Lung (tissue), 12 donors: ENCODE data around the gene ARHGEF4. TPM values are rescaled to one million over a fixed set of nuclear protein-coding genes. Genes with fewer than 3 reads are reported as not detected.

Experiments
- ATAC-seq: fragments of 200-7000 bp; cut with Tn5 transposase; one replicate; pipeline ENCODE4 v1.9.1; 2020; ENCODE audit warnings: moderate number of reproducible peaks; ENCODE audit not compliant: insufficient read depth, low FRiP score
- DNase-seq, 3 donors: peaks; one replicate each; pipeline ENCODE4 v3.0.0-alpha.2; 2013 to 2017
- H3K27ac ChIP-seq, 2 donors: one replicate each; pipeline ENCODE4 v1.5.1; 2013; ENCODE audit warnings: mild to moderate bottlenecking in 2 of 2, moderate library complexity in 2 of 2, control low read depth in 1 of 2, inconsistent platforms in 1 of 2, low read depth in 1 of 2, low read length in 1 of 2
- H3K27me3 ChIP-seq, 3 donors: one replicate each; pipeline ENCODE4 v1.5.1; 2013; ENCODE audit warnings: low read length in 2 of 3; ENCODE audit not compliant: control insufficient read depth in 3 of 3, insufficient read depth in 3 of 3
- H3K36me3 ChIP-seq, 4 donors: one replicate each; pipeline ENCODE4 v1.5.1; 2013; ENCODE audit warnings: low read length in 4 of 4, mild to moderate bottlenecking in 1 of 4, moderate library complexity in 1 of 4; ENCODE audit not compliant: control insufficient read depth in 4 of 4, insufficient read depth in 4 of 4
- H3K4me1 ChIP-seq, 5 donors: one replicate each; pipeline ENCODE4 v1.5.1; 2013; ENCODE audit warnings: low read length in 5 of 5, mild to moderate bottlenecking in 2 of 5, moderate library complexity in 1 of 5; ENCODE audit not compliant: control insufficient read depth in 5 of 5, insufficient read depth in 5 of 5
- H3K4me3 ChIP-seq: one replicate; pipeline ENCODE4 v1.5.1; 2013; ENCODE audit warnings: mild to moderate bottlenecking, control low read depth, moderate library complexity
- H3K9ac ChIP-seq, 2 donors: one replicate each; pipeline ENCODE4 v1.5.1; 2013; ENCODE audit warnings: low read length in 2 of 2, control low read depth in 1 of 2; ENCODE audit not compliant: insufficient read depth in 1 of 2
- H3K9me3 ChIP-seq, 4 donors: one replicate each; pipeline ENCODE4 v1.5.1; 2013; ENCODE audit warnings: low read length in 3 of 4, mild to moderate bottlenecking in 1 of 4, moderate library complexity in 1 of 4; ENCODE audit not compliant: control insufficient read depth in 4 of 4, insufficient read depth in 3 of 4
- WGBS, 2 donors: extraction: QIAGEN DNeasy Blood & Tissue Kit; methylation state at CpG; one replicate each; pipeline ENCODE4 v1.1.7; 2013; 5-methylcytosine and 5-hydroxymethylcytosine counted together
- polyA plus RNA-seq, 2 donors: library from polyadenylated mRNA; stranded (reverse); fragments of 200-250 nt; gene quantifications; one replicate each; pipeline ENCODE4 v1.2.1, GENCODE V29; 2013
- total RNA-seq, 2 donors: library from RNA; depleted of rRNA in 1 of 2; stranded (reverse); fragments of >200 nt in 1 of 2; gene quantifications; one replicate each; pipeline ENCODE4 v1.2.1, GENCODE V29; 2014 to 2021
- TF ChIP-seq, protein P1 (sequence below): IDR thresholded peaks from 2 replicates; pipeline ENCODE4 v1.5.1; 2012; ENCODE audit warnings: mild to moderate bottlenecking; ENCODE audit errors: control extremely low read depth, extremely low read depth
- donor health status: control.
- donor health status: control.
- donor health status: Bipolar disorder and iron deficiency.
- donor health status: healthy.
- donor health status: DM: yes; HTN: yes; CAD: no.

ARHGEF4 gene
- total and polyA plus RNA-seq, 4 donors = 1.8 to 15.9 (median 6.9) TPM

DNA sequence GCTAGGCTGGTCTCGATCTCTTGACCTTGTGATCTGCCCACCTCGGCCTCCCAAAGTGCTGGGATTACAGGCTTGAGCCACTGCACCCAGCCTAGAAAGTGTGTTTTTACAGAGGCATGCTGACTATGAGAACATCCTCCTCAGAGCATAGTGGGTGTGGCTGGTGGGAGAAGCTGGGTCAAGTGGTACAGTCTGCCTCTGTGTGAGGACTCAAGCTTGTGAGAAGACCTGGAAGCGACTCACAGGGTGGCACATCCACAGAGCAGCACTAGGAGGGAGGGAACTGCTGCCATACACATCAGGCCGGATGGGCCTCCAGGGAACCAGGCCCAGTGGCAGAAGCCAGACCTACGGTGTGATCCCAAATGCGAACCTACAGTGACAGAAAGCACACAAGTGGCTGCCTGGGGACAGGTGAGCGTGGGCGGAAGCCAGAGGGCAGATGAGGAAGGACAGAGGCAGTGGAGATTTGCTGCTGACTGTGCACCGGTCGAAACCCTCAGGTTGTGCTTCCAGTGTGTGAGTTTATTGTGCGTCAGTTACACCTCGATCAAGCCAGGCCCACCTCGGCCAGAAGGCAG lies 8.9 kb downstream of the ARHGEF4 start:
- DNase-seq (no peak), ATAC-seq (no peak)
- no peak overlapping the region for H3K9ac ChIP-seq
- H3K36me3 ChIP-seq = no peaks in the 10 kb centered on the region
- WGBS, 2 donors = 93 to 94% methylated on average over 13 of the region's 13 CpGs
- H3K27ac ChIP-seq = no peak overlapping the region
- no peak overlapping the region for H3K4me3 ChIP-seq
- H3K4me1 ChIP-seq = no peaks in the 10 kb centered on the region
- TF ChIP-seq, protein P1, sequence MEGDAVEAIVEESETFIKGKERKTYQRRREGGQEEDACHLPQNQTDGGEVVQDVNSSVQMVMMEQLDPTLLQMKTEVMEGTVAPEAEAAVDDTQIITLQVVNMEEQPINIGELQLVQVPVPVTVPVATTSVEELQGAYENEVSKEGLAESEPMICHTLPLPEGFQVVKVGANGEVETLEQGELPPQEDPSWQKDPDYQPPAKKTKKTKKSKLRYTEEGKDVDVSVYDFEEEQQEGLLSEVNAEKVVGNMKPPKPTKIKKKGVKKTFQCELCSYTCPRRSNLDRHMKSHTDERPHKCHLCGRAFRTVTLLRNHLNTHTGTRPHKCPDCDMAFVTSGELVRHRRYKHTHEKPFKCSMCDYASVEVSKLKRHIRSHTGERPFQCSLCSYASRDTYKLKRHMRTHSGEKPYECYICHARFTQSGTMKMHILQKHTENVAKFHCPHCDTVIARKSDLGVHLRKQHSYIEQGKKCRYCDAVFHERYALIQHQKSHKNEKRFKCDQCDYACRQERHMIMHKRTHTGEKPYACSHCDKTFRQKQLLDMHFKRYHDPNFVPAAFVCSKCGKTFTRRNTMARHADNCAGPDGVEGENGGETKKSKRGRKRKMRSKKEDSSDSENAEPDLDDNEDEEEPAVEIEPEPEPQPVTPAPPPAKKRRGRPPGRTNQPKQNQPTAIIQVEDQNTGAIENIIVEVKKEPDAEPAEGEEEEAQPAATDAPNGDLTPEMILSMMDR = no peak
- H3K27me3 ChIP-seq = peaks cover 0 to 9% (median 3%) of the 10 kb centered on the region in 3 donors
- H3K9me3 ChIP-seq = peaks cover 0 to 2% (median 0%) of the 10 kb centered on the region in 4 donors

DNA sequence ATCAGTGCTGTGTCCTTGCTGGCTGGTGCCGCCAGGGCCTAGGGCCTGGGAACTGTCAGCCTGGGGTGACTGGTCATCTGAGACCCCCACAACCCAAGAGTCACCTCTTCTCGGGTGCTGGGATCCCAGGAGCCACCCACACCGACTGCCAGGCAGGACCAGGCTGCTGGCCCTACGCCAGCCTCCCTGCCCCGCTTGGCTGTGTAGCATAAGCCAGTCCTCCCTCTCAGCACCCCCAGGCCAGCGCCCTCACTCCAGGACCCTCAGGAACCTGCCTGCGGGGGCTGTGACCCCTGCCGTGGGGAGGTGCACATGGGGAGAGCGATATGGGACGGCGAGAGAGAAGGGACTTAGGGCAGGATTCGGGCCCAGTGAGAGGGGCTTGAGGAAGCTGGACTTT lies 9.5 kb downstream of the ARHGEF4 start:
- no peak overlapping the region for H3K27ac ChIP-seq
- ATAC-seq (no peak), DNase-seq (no peak)
- peaks cover 0 to 4% (median 0%) of the 10 kb centered on the region in 3 donors for H3K27me3 ChIP-seq
- H3K9me3 ChIP-seq = peaks cover 0 to 2% (median 0%) of the 10 kb centered on the region in 4 donors
- H3K36me3 ChIP-seq = no peaks in the 10 kb centered on the region
- no peak overlapping the region for H3K4me3 ChIP-seq
- H3K9ac ChIP-seq = no peak overlapping the region
- WGBS, 2 donors = 86 to 90% methylated on average over 12 of the region's 12 CpGs
- no peaks in the 10 kb centered on the region for H3K4me1 ChIP-seq
- TF ChIP-seq, protein P1 = no peak

DNA sequence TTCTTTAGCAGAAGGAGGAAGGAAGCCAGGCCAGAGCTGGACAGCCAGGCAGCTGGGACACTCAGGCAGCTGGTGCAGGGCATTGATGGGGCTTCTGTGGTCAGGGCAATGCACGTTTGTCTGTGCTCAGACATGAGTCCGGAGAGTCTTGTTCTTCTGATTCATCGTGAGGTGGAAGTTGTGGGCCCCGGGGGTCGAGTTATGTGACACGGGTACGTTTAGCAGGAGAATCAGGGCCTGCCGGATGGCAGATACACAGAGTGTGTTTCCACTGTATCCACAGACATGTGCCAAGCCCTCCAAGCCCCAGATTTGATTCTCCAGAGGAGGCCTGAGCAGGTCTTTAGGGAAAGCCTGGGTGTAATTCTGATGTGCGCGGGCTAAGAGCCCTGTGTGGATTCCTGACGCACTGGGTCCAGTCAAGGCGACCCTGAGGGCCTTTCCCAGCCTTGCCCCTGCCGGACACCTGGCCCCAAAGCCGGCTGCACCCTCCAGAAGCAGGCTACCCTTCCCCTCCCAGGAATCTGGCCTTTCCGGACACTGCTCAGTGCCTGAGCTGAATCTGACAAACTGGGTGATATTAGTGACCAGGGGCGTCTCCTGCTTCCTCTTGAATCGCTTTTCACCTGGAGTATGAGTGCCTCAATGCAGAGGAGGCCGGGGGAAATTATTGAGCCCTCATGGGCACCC lies 10.1 kb downstream of the ARHGEF4 start:
- Histone ChIP-seq H3K4me1 (no peaks in the 10 kb centered on the region), H3K4me3 (no peak overlapping the region), H3K27ac (no peak overlapping the region), H3K9me3 (peaks cover 0 to 2% (median 0%) of the 10 kb centered on the region in 4 donors), H3K27me3 (peaks cover 0 to 2% (median 0%) of the 10 kb centered on the region in 3 donors), H3K9ac (no peak overlapping the region), H3K36me3 (no peaks in the 10 kb centered on the region)
- WGBS, 2 donors = 80 to 83% methylated on average over 18 of the region's 18 CpGs
- TF ChIP-seq, protein P1 = no peak
- ATAC-seq = no peak
- no peak for DNase-seq
